Heart left ventricle (tissue), 16 donors: ENCODE data around the gene CCDC18. TPM values are rescaled to one million over a fixed set of nuclear protein-coding genes. Genes with fewer than 3 reads are reported as not detected.
A peak's percentile ranks its signal among the peaks of the same experiment; 100 is the strongest.

Experiments used
- ATAC-seq, 4 donors: fragments of 200-7000 bp; cut with Tn5 transposase; one replicate each; pipeline ENCODE4 v1.9.1; 2020 to 2022; ENCODE audit warnings: moderate library complexity in 4 of 4, mild to moderate bottlenecking in 3 of 4, moderate number of reproducible peaks in 1 of 4
- DNase-seq, 5 donors: peaks; one replicate each; pipeline ENCODE4 v3.0.0-alpha.2; 2020
- H3K27ac ChIP-seq, 12 donors: fragments of 200-600 bp; sonication (generic) in 4 of 12; one replicate each; pipeline versions ENCODE4 v1.5.0 to v1.8.0; 2016 to 2022; ENCODE audit warnings: mild to moderate bottlenecking in 2 of 12
- H3K27me3 ChIP-seq, 9 donors: fragments of 200-600 bp; sonication (generic) in 2 of 9; one replicate each; pipeline versions ENCODE4 v1.5.1 to v1.8.0; 2016 to 2022; ENCODE audit warnings: mild to moderate bottlenecking in 3 of 9
- H3K36me3 ChIP-seq, 9 donors: fragments of 200-600 bp; sonication (generic) in 2 of 9; one replicate each; pipeline versions ENCODE4 v1.5.0 to v1.8.0; 2018 to 2022; ENCODE audit warnings: mild to moderate bottlenecking in 2 of 9
- H3K4me1 ChIP-seq, 12 donors: fragments of 200-600 bp; sonication (generic) in 4 of 12; one replicate each; pipeline versions ENCODE4 v1.5.0 to v1.8.0; 2016 to 2022; ENCODE audit warnings: mild to moderate bottlenecking in 3 of 12
- H3K4me3 ChIP-seq, 12 donors: fragments of 200-600 bp; sonication (generic) in 4 of 12; one replicate each; pipeline versions ENCODE4 v1.5.0 to v1.8.0; 2017 to 2022; ENCODE audit warnings: mild to moderate bottlenecking in 9 of 12, moderate library complexity in 4 of 12
- H3K9me3 ChIP-seq, 12 donors: fragments of 200-600 bp; sonication (generic) in 4 of 12; one replicate each; pipeline versions ENCODE4 v1.5.0 to v1.8.0; 2016 to 2022; ENCODE audit warnings: mild to moderate bottlenecking in 1 of 12
- CTCF ChIP-seq, 12 donors: fragments of 200-600 bp; sonication (generic) in 4 of 12; IDR thresholded peaks; one replicate each; pipeline versions ENCODE4 v1.5.0 to v1.8.0; 2018 to 2022; ENCODE audit warnings: antibody characterized with exemption in 12 of 12, mild to moderate bottlenecking in 5 of 12
- POLR2A ChIP-seq, 2 donors: fragments of 450-650 bp; IDR thresholded peaks; one replicate each; pipeline ENCODE4 v1.6.1; 2017; ENCODE audit warnings: antibody characterized with exemption in 2 of 2, mild to moderate bottlenecking in 2 of 2, moderate library complexity in 2 of 2
- WGBS, 4 donors: extraction: QIAGEN DNeasy Blood & Tissue Kit in 2 of 4; methylation state at CpG; one replicate each; pipeline versions ENCODE4 v1.1.5 to v1.1.7; 2013 to 2018; 5-methylcytosine and 5-hydroxymethylcytosine counted together
- intact Hi-C, 10 donors: fragments of 100-400 bp; cut with DNase I; formaldehyde crosslinking; loops; one replicate each; pipeline versions ENCODE4 v1.11.1 to v1.14.2; 2022
- polyA plus RNA-seq, 2 donors: library from polyadenylated mRNA; stranded (reverse); fragments of 200-250 nt; gene quantifications; one replicate each; pipeline ENCODE4 v1.2.3, GENCODE V29; 2013
- total RNA-seq, 9 donors: library from RNA; depleted of rRNA in 2 of 9; stranded (reverse); fragments of >200 nt in 2 of 9; fragmentation: NEBNext Ultra II Directional in 3 of 9; extraction: Animal tissue kit (Norgen Biotek cat#: 25700) in 3 of 9; gene quantifications; one replicate each; pipeline versions ENCODE4 v1.1.0 to v1.2.4, GENCODE V29; 2016 to 2023
- donor health status: ischemic (EF 13 %, LVEDD 7.1; RV severe dilation, severe dysfunction).
- donor health status: healthy with polysubstance abuse.
- donor health status: DM: no; HTN: yes; CAD: no.
- donor health status: DM: no; HTN: no; CAD: no.
- donor health status: ischemic (EF 25% LVEDD 6.9; RV normal size, moderate dysfunction).
- donor health status: ischemic (EF 25% LVEDD 5.7; RV mildly dilated, moderate dysfunction).
- donor health status: healthy.
- donor health status: DM: yes; HTN: yes; CAD: no.
- donor health status: ischemic (EF 35%, LVEDD 5.7; RV mildly dilated, moderate dysfunction).
- donor health status: nonischemic (EF 11% LVEDD 7.7; RV severe dilation, severe dysfunction).
- donor health status: DM: yes; HTN: yes; CAD: no.
- donor health status: PGD.
- donor health status: ischemic (EF 29% LVEDD 5.4; RV normal size, mild dysfunction).
- donor health status: nonischemic (EF 23%, LVEDD 6.1; RV moderate dilation, normal function).

Gene CCDC18
- total and polyA plus RNA-seq, 11 donors = 1.7 to 8.9 (median 3.4) TPM

GRCh38 chr1:93143769-93144168 lies 36.8 kb upstream of the CCDC18 start:
- WGBS, 4 donors = 96 to 99% (median 98%) methylated on average over 4 of the region's 4 CpGs
- no peak for TF ChIP-seq CTCF (IDR thresholded peaks at IDR 0.05)
- no peak for TF ChIP-seq POLR2A (IDR thresholded peaks at IDR 0.05)
- H3K4me1 ChIP-seq = peaks cover 0 to 7% (median 0%) of the 10 kb centered on the region in 12 donors
- H3K27ac ChIP-seq = no peak overlapping the region
- DNase-seq (no peak), ATAC-seq (no peak)
- H3K9me3 ChIP-seq = no peaks in the 10 kb centered on the region
- peaks cover 0 to 33% (median 17%) of the 10 kb centered on the region in 9 donors for H3K36me3 ChIP-seq
- no peak overlapping the region for H3K4me3 ChIP-seq
- intact Hi-C loops = no loop called here
- H3K27me3 ChIP-seq = no peaks in the 10 kb centered on the region

DNA sequence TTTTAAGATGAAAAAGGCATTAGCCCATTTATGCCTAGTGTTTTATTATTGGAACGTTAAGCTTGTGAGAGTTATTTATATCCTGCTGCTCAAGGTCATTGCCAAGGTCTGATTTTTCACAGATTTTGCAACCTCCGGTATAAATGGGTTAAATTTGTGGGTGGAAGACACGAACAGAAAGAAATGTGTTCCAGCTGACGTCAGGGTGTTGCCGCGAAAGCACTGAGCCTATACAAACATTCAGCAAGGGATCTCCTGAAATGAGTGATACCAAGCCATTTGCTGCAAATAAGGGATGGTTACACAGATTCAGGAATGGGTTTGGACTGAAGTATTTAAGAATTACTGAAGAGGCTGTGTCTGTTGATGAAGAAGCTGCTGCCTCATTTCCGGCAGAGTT lies 32.5 kb upstream of the CCDC18 start:
- Histone ChIP-seq H3K4me3 (no peak overlapping the region), H3K9me3 (no peaks in the 10 kb centered on the region), H3K4me1 (peaks cover 0 to 7% (median 0%) of the 10 kb centered on the region in 12 donors), H3K36me3 (peaks cover 0 to 48% (median 41%) of the 10 kb centered on the region in 9 donors), H3K27ac (no peak overlapping the region), H3K27me3 (no peaks in the 10 kb centered on the region)
- intact Hi-C loops = no loop called here
- DNase-seq = no peak
- 50 to 61% (median 52%) methylated on average over 7 of the region's 7 CpGs for WGBS, 4 donors
- TF ChIP-seq POLR2A (IDR thresholded peaks at IDR 0.05) = no peak
- no peak for TF ChIP-seq CTCF (IDR thresholded peaks at IDR 0.05)
- peak in 1 of 4 donors; percentile 7 for ATAC-seq

GRCh38 chr1:93150729-93151128 lies 29.8 kb upstream of the CCDC18 start:
- peaks cover 0 to 76% (median 66%) of the 10 kb centered on the region in 9 donors for H3K36me3 ChIP-seq
- DNase-seq = no peak

DNA sequence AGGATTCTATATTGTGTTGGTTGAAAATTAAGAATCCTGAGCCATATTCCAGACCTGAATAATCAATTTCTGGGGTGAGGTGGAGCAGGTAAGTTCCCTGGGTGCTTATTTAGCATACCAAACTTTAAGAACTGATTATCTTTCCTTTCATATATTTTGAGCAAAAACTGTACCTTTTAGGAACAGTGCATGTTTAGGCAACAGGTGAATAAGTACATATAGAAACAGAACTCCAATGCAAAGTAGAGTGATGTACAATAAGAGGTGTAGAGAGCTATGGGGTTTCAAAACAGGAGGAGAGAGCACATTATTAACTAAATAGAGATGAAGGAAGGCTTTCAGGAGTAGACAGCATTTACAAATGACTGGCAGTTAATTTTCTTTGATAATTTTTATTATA lies 29.1 kb upstream of the CCDC18 start:
- TF ChIP-seq POLR2A (IDR thresholded peaks at IDR 0.05) (no peak), CTCF (IDR thresholded peaks at IDR 0.05) (no peak)
- H3K4me1 ChIP-seq = peaks cover 0 to 7% (median 0%) of the 10 kb centered on the region in 12 donors
- ATAC-seq (no peak), DNase-seq (no peak)
- intact Hi-C loops = no loop called here
- no peak overlapping the region for H3K27ac ChIP-seq
- H3K9me3 ChIP-seq = no peaks in the 10 kb centered on the region
- no peak overlapping the region for H3K4me3 ChIP-seq
- H3K36me3 ChIP-seq = peaks cover 0 to 83% (median 74%) of the 10 kb centered on the region in 9 donors
- H3K27me3 ChIP-seq = no peaks in the 10 kb centered on the region

More at GRCh38 chr1:93150729-93151128, 29.8 kb upstream of the CCDC18 start:
- Histone ChIP-seq H3K27ac (no peak overlapping the region), H3K9me3 (no peaks in the 10 kb centered on the region), H3K4me3 (no peak overlapping the region), H3K27me3 (no peaks in the 10 kb centered on the region), H3K4me1 (peaks cover 0 to 7% (median 0%) of the 10 kb centered on the region in 12 donors)
- WGBS, 4 donors = 66 to 77% (median 69%) methylated on average over 1 of the region's 1 CpG
- intact Hi-C loops = no loop called here
- TF ChIP-seq POLR2A (IDR thresholded peaks at IDR 0.05) = no peak
- no peak for ATAC-seq

DNA sequence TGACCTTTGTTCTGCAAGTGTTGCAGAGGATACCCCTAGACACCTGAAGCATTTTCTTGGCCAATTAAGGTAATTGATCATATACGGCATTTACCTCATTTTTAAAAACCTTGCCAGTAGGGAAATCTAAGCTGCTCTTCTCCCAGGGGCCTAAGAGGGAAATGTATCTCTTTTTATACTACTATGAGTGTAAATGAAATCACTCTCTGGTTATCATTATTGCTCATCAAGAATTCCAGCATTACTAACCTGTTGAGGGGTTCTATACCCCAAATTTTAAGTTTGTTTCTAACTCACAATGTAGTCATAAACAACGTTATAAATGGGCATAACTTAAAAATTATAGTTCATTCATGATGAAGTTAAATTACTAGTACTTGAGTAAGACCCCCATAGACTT lies 27.7 kb upstream of the CCDC18 start:
- Histone ChIP-seq H3K36me3 (peaks cover 0 to 96% (median 88%) of the 10 kb centered on the region in 9 donors), H3K27me3 (no peaks in the 10 kb centered on the region), H3K4me3 (no peak overlapping the region), H3K9me3 (no peaks in the 10 kb centered on the region), H3K27ac (no peak overlapping the region), H3K4me1 (peaks cover 0 to 7% (median 0%) of the 10 kb centered on the region in 12 donors)
- intact Hi-C loops = no loop called here
- no peak for DNase-seq
- 89 to 93% (median 91%) methylated on average over 2 of the region's 2 CpGs for WGBS, 4 donors
- no peak for TF ChIP-seq POLR2A (IDR thresholded peaks at IDR 0.05)
- no peak for TF ChIP-seq CTCF (IDR thresholded peaks at IDR 0.05)
- no peak for ATAC-seq
